BLaER1 treated with 17β-estradiol and CSF1 and Interleukin-3, amounts not matched to agents 10 nM and 100 nM (cell line): ENCODE measurements around the gene SYMPK.

Experiments used
- H3K27ac ChIP-seq, 11 experiments: shearing (Covaris generic); formaldehyde crosslinking; 2 replicates each; pipeline ENCODE4 v1.8.1; 2022
- H3K27me3 ChIP-seq, 11 experiments: shearing (Covaris generic); formaldehyde crosslinking; 2 replicates each; pipeline ENCODE4 v1.8.1; 2022
- H3K36me3 ChIP-seq, 11 experiments: shearing (Covaris generic); formaldehyde crosslinking; 2 replicates each; pipeline ENCODE4 v1.8.1; 2022
- H3K4me1 ChIP-seq, 10 experiments: shearing (Covaris generic); formaldehyde crosslinking; 2 replicates each; pipeline ENCODE4 v1.8.1; 2022
- H3K4me2 ChIP-seq, 11 experiments: shearing (Covaris generic); formaldehyde crosslinking; 2 replicates each; pipeline ENCODE4 v1.8.1; 2022
- H3K4me3 ChIP-seq, 10 experiments: shearing (Covaris generic); formaldehyde crosslinking; 2 replicates each; pipeline ENCODE4 v1.8.1; 2022
- H3K9ac ChIP-seq, 11 experiments: shearing (Covaris generic); formaldehyde crosslinking; 2 replicates each; pipeline ENCODE4 v1.8.1; 2022
- H3K9me3 ChIP-seq, 11 experiments: shearing (Covaris generic); formaldehyde crosslinking; replicated peaks in 1 of 11; 2 replicates each; pipeline ENCODE4 v1.8.1; 2022
- H4K20me1 ChIP-seq, 11 experiments: shearing (Covaris generic); formaldehyde crosslinking; 2 replicates each; pipeline ENCODE4 v1.8.1; 2022
- Cebpa-rat ChIP-seq, 11 experiments: shearing (Covaris generic); IDR thresholded peaks; 2 replicates each; pipeline ENCODE4 v1.8.1; 2022

SYMPK gene

GRCh38 chr19:45814851-45815480, 48.0 kb downstream of the SYMPK start, which contains the start of gene RSPH6A:
TSS of gene RSPH6A (minus strand) at chr19:45815308. CDS start at chr19:45815176, 132 bp downstream.
- peaks cover 12 to 52% (median 29%) of the 10 kb centered on the region in 11 experiments; a peak in 18 of 22 replicates for H4K20me1 ChIP-seq
- no peaks in the 10 kb centered on the region for H3K9me3 ChIP-seq
- H3K4me3 ChIP-seq, result peak within 1 kb of the TSS; percentile 32 to 74 (median 62)
- H3K4me1 ChIP-seq, result peaks cover 24 to 65% (median 52%) of the 10 kb centered on the region in 10 experiments
- peak within 1 kb of the TSS in 9 of 11 experiments; percentile 42 to 70 (median 65); a peak in 17 of 22 replicates for H3K27ac ChIP-seq
- peak within 1 kb of the TSS; percentile 82 to 94 (median 91) for H3K4me2 ChIP-seq
- peaks cover 7 to 24% (median 14%) of the 10 kb centered on the region in 11 experiments; a peak in 18 of 22 replicates for H3K36me3 ChIP-seq
- H3K9ac ChIP-seq, result peak within 1 kb of the TSS; percentile 61 to 78 (median 73); a peak in 21 of 22 replicates
- no peak for TF ChIP-seq Cebpa-rat (IDR thresholded peaks at IDR 0.05)
- H3K27me3 ChIP-seq, result peaks cover 0 to 18% (median 0%) of the 10 kb centered on the region in 11 experiments; a peak in 3 of 22 replicates

DNA sequence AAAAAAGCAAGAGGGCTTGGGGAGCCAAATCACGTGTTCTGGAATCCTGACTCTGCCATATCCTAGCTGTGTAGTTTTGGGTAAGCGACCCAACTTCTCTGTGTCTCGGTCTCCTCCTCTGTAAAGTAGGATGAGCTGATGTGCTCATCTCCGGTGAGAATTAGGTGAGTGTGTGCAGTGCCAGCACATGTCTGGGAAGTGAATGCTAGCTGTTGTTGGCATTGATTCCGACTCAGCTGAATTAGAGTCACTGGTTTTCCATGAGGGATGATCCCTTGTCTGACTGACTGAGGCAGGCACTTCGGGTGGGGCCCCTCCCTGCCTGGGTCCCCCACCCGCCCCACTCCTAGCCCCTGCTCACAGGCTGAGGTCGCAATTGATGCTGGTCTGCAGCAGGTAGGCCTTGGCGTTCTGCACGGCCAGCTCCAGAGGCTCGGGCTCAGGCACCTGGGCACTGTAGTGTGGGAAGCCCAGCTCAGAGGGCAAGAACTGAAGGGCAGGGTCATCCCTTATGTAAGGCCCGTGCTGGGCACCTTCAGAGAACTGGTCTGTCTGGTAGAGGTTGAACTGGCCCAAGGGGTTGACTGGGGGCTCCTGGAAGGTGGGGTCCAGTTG, 48.7 kb downstream of the SYMPK start:
- Histone ChIP-seq H3K4me1 (peaks cover 31 to 72% (median 58%) of the 10 kb centered on the region in 10 experiments), H3K27ac (no peak overlapping the region), H4K20me1 (peaks cover 12 to 45% (median 26%) of the 10 kb centered on the region in 11 experiments; a peak in 18 of 22 replicates), H3K4me2 (peak overlapping the region; percentile 82 to 94 (median 91); a peak in 17 of 22 replicates), H3K4me3 (no peak overlapping the region; a peak in 1 of 20 replicates), H3K27me3 (peaks cover 0 to 18% (median 0%) of the 10 kb centered on the region in 11 experiments; a peak in 3 of 22 replicates), H3K9me3 (no peaks in the 10 kb centered on the region), H3K9ac (peak overlapping the region in 3 of 11 experiments; percentile 70 to 78 (median 75); a peak in 2 of 22 replicates), H3K36me3 (peaks cover 0 to 17% (median 7%) of the 10 kb centered on the region in 11 experiments; a peak in 8 of 22 replicates)
- no peak for TF ChIP-seq Cebpa-rat (IDR thresholded peaks at IDR 0.05)

- Histone ChIP-seq H3K4me3 (no peak overlapping the region), H3K36me3 (no peaks in the 10 kb centered on the region; a peak in 2 of 22 replicates), H3K27ac (peak overlapping the region in 1 of 11 experiments; percentile 31; a peak in 1 of 22 replicates), H4K20me1 (peaks cover 0 to 25% (median 9%) of the 10 kb centered on the region in 11 experiments; a peak in 12 of 22 replicates), H3K4me2 (no peak overlapping the region), H3K9ac (no peak overlapping the region), H3K9me3 (no peaks in the 10 kb centered on the region), H3K4me1 (peaks cover 36 to 77% (median 53%) of the 10 kb centered on the region in 10 experiments), H3K27me3 (peaks cover 0 to 18% (median 0%) of the 10 kb centered on the region in 11 experiments; a peak in 3 of 22 replicates)
- TF ChIP-seq Cebpa-rat (IDR thresholded peaks at IDR 0.05), result no peak
Measured at GRCh38 chr19:45812297-45812696, 50.6 kb downstream of the SYMPK start.

GRCh38 chr19:45809643-45810159, 53.2 kb downstream of the SYMPK start:
- H4K20me1 ChIP-seq, result peaks cover 0 to 10% (median 3%) of the 10 kb centered on the region in 11 experiments; a peak in 9 of 22 replicates
- peak overlapping the region; percentile 67 to 96 (median 87) for H3K4me2 ChIP-seq
- H3K4me3 ChIP-seq, result peak overlapping the region in 4 of 10 experiments; percentile 5 to 52 (median 16); a peak in 6 of 20 replicates
- peak overlapping the region in 9 of 11 experiments; percentile 65 to 85 (median 81); a peak in 18 of 22 replicates for H3K27ac ChIP-seq
- H3K27me3 ChIP-seq, result peaks cover 0 to 15% (median 0%) of the 10 kb centered on the region in 11 experiments; a peak in 4 of 22 replicates
- TF ChIP-seq Cebpa-rat (IDR thresholded peaks at IDR 0.05), result peak in 1 of 11 experiments; percentile 36; a peak in 1 of 22 replicates
- H3K9ac ChIP-seq, result peak overlapping the region in 9 of 11 experiments; percentile 29 to 71 (median 65); a peak in 18 of 22 replicates
- H3K36me3 ChIP-seq, result no peaks in the 10 kb centered on the region; a peak in 2 of 22 replicates
- H3K4me1 ChIP-seq, result peaks cover 22 to 70% (median 39%) of the 10 kb centered on the region in 10 experiments
- no peaks in the 10 kb centered on the region for H3K9me3 ChIP-seq

- no peak for TF ChIP-seq Cebpa-rat (IDR thresholded peaks at IDR 0.05)
- H3K4me1 ChIP-seq, result peaks cover 28 to 65% (median 46%) of the 10 kb centered on the region in 10 experiments
- no peaks in the 10 kb centered on the region for H3K9me3 ChIP-seq
- H3K27me3 ChIP-seq, result peaks cover 0 to 44% (median 4%) of the 10 kb centered on the region in 11 experiments; a peak in 8 of 22 replicates
- H3K27ac ChIP-seq, result peak overlapping the region in 3 of 11 experiments; percentile 39 to 52 (median 43); a peak in 4 of 22 replicates
- 0 out of 22 replicates have a peak overlapping the region, but pooled peaks of 1 of the 11 experiments have one; percentile 7 for H3K9ac ChIP-seq
- 0 out of 22 replicates have a peak, but pooled peaks cover 0 to 5% (median 0%) of the 10 kb centered on the region in 11 experiments for H4K20me1 ChIP-seq
- H3K4me2 ChIP-seq, result peak overlapping the region in 8 of 11 experiments; percentile 49 to 73 (median 55); a peak in 12 of 22 replicates
- no peaks in the 10 kb centered on the region for H3K36me3 ChIP-seq
- H3K4me3 ChIP-seq, result no peak overlapping the region
Measured at GRCh38 chr19:45805719-45806118, 57.2 kb downstream of the SYMPK start.

GRCh38 chr19:45804959-45805230, 58.1 kb downstream of the SYMPK start:
- H3K27ac ChIP-seq, result no peak overlapping the region
- H3K4me2 ChIP-seq, result no peak overlapping the region
- no peak for TF ChIP-seq Cebpa-rat (IDR thresholded peaks at IDR 0.05)
- no peaks in the 10 kb centered on the region for H3K9me3 ChIP-seq
- peaks cover 28 to 65% (median 46%) of the 10 kb centered on the region in 10 experiments for H3K4me1 ChIP-seq
- H3K36me3 ChIP-seq, result no peaks in the 10 kb centered on the region
- peaks cover 0 to 44% (median 4%) of the 10 kb centered on the region in 11 experiments; a peak in 9 of 22 replicates for H3K27me3 ChIP-seq
- peaks cover 0 to 7% (median 1%) of the 10 kb centered on the region in 11 experiments; a peak in 7 of 22 replicates for H4K20me1 ChIP-seq
- no peak overlapping the region for H3K4me3 ChIP-seq
- no peak overlapping the region for H3K9ac ChIP-seq

DNA sequence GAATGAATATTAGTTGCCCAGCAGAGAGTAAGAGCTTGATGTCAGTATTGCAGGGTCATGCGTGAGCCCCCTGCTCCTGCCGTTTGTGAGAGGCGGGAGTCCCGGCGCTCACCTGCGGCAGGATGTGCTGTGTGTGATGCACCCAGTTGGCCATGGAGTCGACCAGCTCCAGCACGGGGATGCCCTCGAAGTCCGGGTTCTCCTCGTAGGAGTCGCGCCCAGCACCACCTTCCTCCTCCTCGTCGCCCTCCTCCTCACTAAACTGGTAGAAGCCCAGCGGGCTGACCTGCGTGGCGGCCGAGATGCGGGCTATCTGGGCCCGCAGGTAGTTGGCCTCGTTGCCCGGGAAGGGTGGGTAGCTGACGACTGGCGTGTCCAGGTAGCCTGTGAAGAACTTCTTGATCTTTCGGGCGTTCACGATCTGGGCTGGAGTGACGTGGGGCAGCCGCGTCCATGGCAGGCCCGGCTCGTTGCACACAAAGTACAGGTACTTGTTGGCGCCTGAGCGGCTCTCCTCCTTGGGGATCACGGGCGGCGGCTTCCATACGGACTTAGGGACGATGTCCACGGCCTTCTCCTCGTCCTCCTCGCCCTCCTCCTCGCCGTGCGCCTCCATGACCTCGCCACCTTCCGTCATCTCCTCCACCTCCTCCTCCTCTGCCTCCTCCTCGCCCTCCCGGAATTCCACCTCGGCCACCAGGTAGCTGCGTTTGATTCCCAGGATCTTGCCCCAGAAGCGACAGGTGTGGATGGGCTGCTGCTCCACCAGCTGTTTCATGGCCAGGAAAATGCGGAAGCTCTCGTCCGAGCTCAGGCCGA, 58.6 kb downstream of the SYMPK start:
- Histone ChIP-seq H3K4me2 (no peak overlapping the region), H3K36me3 (no peaks in the 10 kb centered on the region), H3K27ac (no peak overlapping the region), H3K27me3 (peaks cover 0 to 47% (median 4%) of the 10 kb centered on the region in 11 experiments; a peak in 9 of 22 replicates), H3K9ac (no peak overlapping the region), H3K4me1 (peaks cover 28 to 65% (median 46%) of the 10 kb centered on the region in 10 experiments), H4K20me1 (peaks cover 0 to 12% (median 6%) of the 10 kb centered on the region in 11 experiments; a peak in 11 of 22 replicates), H3K4me3 (no peak overlapping the region), H3K9me3 (no peaks in the 10 kb centered on the region)
- TF ChIP-seq Cebpa-rat (IDR thresholded peaks at IDR 0.05), result no peak
